Heart right ventricle (tissue), 16 donors: ENCODE data around the gene RPS3. TPM values are rescaled to one million over a fixed set of nuclear protein-coding genes. Genes with fewer than 3 reads are reported as not detected.

Experiments used
- ATAC-seq, 8 donors: fragments of 200-7000 bp; cut with Tn5 transposase; one replicate each; pipeline ENCODE4 v1.9.1; 2020; ENCODE audit warnings: mild to moderate bottlenecking in 8 of 8, moderate library complexity in 8 of 8, moderate number of reproducible peaks in 1 of 8
- DNase-seq, 2 donors: peaks; one replicate each; pipeline ENCODE4 v3.0.0-alpha.2; 2020
- H3K27ac ChIP-seq, 10 donors: fragments of 200-600 bp; sonication (generic) in 2 of 10; one replicate each; pipeline versions ENCODE4 v1.5.0 to v1.8.0; 2020 to 2022; ENCODE audit warnings: mild to moderate bottlenecking in 3 of 10
- H3K27me3 ChIP-seq, 7 donors: fragments of 200-600 bp; one replicate each; pipeline ENCODE4 v1.8.0; 2021 to 2022; ENCODE audit warnings: mild to moderate bottlenecking in 2 of 7
- H3K36me3 ChIP-seq, 9 donors: fragments of 200-600 bp; sonication (generic) in 1 of 9; one replicate each; pipeline versions ENCODE4 v1.5.0 to v1.8.0; 2020 to 2022; ENCODE audit warnings: mild to moderate bottlenecking in 2 of 9
- H3K4me1 ChIP-seq, 9 donors: fragments of 200-600 bp; sonication (generic) in 1 of 9; one replicate each; pipeline versions ENCODE4 v1.5.0 to v1.8.0; 2020 to 2022; ENCODE audit warnings: mild to moderate bottlenecking in 4 of 9
- H3K4me3 ChIP-seq, 10 donors: fragments of 200-600 bp; sonication (generic) in 2 of 10; one replicate each; pipeline versions ENCODE4 v1.5.0 to v1.8.0; 2020 to 2022; ENCODE audit warnings: mild to moderate bottlenecking in 7 of 10, moderate library complexity in 2 of 10
- H3K9me3 ChIP-seq, 11 donors: fragments of 200-600 bp in 10 of 11; sonication (generic) in 2 of 11; one replicate each; pipeline versions ENCODE4 v1.5.0 to v1.8.0; 2013 to 2022; ENCODE audit warnings: mild to moderate bottlenecking in 2 of 11, control low read depth in 1 of 11, moderate library complexity in 1 of 11
- CTCF ChIP-seq, 9 donors: fragments of 200-600 bp; sonication (generic) in 2 of 9; IDR thresholded peaks; one replicate each; pipeline versions ENCODE4 v1.5.0 to v1.8.0; 2021 to 2022; ENCODE audit warnings: antibody characterized with exemption in 9 of 9, mild to moderate bottlenecking in 5 of 9, moderate library complexity in 1 of 9
- WGBS, 2 donors: extraction: QIAGEN DNeasy Blood & Tissue Kit; methylation state at CpG; one replicate each; pipeline ENCODE4 v1.1.7; 2013; ENCODE audit warnings: inconsistent platforms in 1 of 2; 5-methylcytosine and 5-hydroxymethylcytosine counted together
- intact Hi-C, 10 donors: fragments of 100-400 bp; cut with DNase I; formaldehyde crosslinking; loops; one replicate each; pipeline versions ENCODE4 v1.11.1 to v1.14.2; 2022
- polyA plus RNA-seq, 2 donors: library from polyadenylated mRNA; stranded (reverse); fragments of 200-250 nt; gene quantifications; one replicate each; pipeline ENCODE4 v1.2.3, GENCODE V29; 2013
- total RNA-seq, 10 donors: library from RNA; stranded (reverse); fragmentation: NEBNext Ultra II Directional in 3 of 10; extraction: Animal tissue kit (Norgen Biotek cat#: 25700) in 3 of 10; gene quantifications; one replicate each; pipeline versions ENCODE4 v1.2.1 to v1.2.4, GENCODE V29; 2021 to 2023
- donor health status: Arrhythmogenic right ventricular cardiomyopathy.
- donor health status: ischemic (EF 13 %, LVEDD 7.1; RV severe dilation, severe dysfunction).
- donor health status: healthy with polysubstance abuse.
- donor health status: DM: no; HTN: yes; CAD: no.
- donor health status: DM: no; HTN: no; CAD: no.
- donor health status: ischemic (EF 25% LVEDD 6.9; RV normal size, moderate dysfunction).
- donor health status: ischemic (EF 25% LVEDD 5.7; RV mildly dilated, moderate dysfunction).
- donor health status: healthy.
- donor health status: DM: yes; HTN: yes; CAD: no.
- donor health status: Ischemic cardiomyopathy.
- donor health status: ischemic (EF 35%, LVEDD 5.7; RV mildly dilated, moderate dysfunction).
- donor health status: nonischemic (EF 11% LVEDD 7.7; RV severe dilation, severe dysfunction).
- donor health status: DM: yes; HTN: yes; CAD: no.
- donor health status: PGD.
- donor health status: ischemic (EF 29% LVEDD 5.4; RV normal size, mild dysfunction).
- donor health status: nonischemic (EF 23%, LVEDD 6.1; RV moderate dilation, normal function).

RPS3 gene
- total and polyA plus RNA-seq, 12 donors, result 698 to 1,945 (median 939) TPM

- peaks cover 0 to 54% (median 30%) of the 10 kb centered on the region in 7 donors for H3K27me3 ChIP-seq
Observed at GRCh38 chr11:75431533-75432525, 32.5 kb downstream of the RPS3 start.

GRCh38 chr11:75432911-75433321 is 33.6 kb downstream of the RPS3 start, which contains the start of gene KLHL35:
Gene KLHL35, minus strand, starts transcription at chr11:75433203. Its CDS starts 2,574 bp downstream, at chr11:75430629.
- H3K9me3 ChIP-seq, result peaks cover 0 to 6% (median 0%) of the 10 kb centered on the region in 11 donors
- intact Hi-C loops, result no loop called here
- peaks cover 3 to 31% (median 8%) of the 10 kb centered on the region in 9 donors for H3K4me1 ChIP-seq
- peaks cover 0 to 7% (median 0%) of the 10 kb centered on the region in 9 donors for H3K36me3 ChIP-seq
- ATAC-seq (no peak), DNase-seq (no peak)
- no peak within 1 kb of the TSS for H3K4me3 ChIP-seq
- whole genome bisulfite sequencing, 2 donors, result 16 to 23% methylated on average over 14 of the region's 14 CpGs
- no peak for TF ChIP-seq CTCF (IDR thresholded peaks at IDR 0.05)
- H3K27ac ChIP-seq, result no peak within 1 kb of the TSS
- H3K27me3 ChIP-seq, result peaks cover 0 to 54% (median 30%) of the 10 kb centered on the region in 7 donors

More at GRCh38 chr11:75431533-75432525, 32.5 kb downstream of the RPS3 start:
- ATAC-seq (no peak), DNase-seq (no peak)
- H3K4me1 ChIP-seq, result peaks cover 3 to 35% (median 12%) of the 10 kb centered on the region in 9 donors
- H3K27ac ChIP-seq, result no peak overlapping the region
- no peak for TF ChIP-seq CTCF (IDR thresholded peaks at IDR 0.05)
- intact Hi-C loops, result no loop called here
- peaks cover 0 to 6% (median 0%) of the 10 kb centered on the region in 11 donors for H3K9me3 ChIP-seq
- WGBS, 2 donors, result 52 to 57% methylated on average over 16 of the region's 16 CpGs
- peaks cover 0 to 6% (median 0%) of the 10 kb centered on the region in 9 donors for H3K36me3 ChIP-seq
- no peak overlapping the region for H3K4me3 ChIP-seq

GRCh38 chr11:75433443-75433842 is 34.1 kb downstream of the RPS3 start:
- WGBS, 2 donors, result 73 to 77% methylated on average over 6 of the region's 6 CpGs
- no peak for TF ChIP-seq CTCF (IDR thresholded peaks at IDR 0.05)
- DNase-seq (no peak), ATAC-seq (no peak)
- intact Hi-C loops, result no loop called here
- H3K36me3 ChIP-seq, result peaks cover 0 to 7% (median 0%) of the 10 kb centered on the region in 9 donors
- H3K27ac ChIP-seq, result no peak overlapping the region
- peaks cover 3 to 27% (median 8%) of the 10 kb centered on the region in 9 donors for H3K4me1 ChIP-seq
- H3K4me3 ChIP-seq, result no peak overlapping the region
- H3K9me3 ChIP-seq, result peaks cover 0 to 6% (median 0%) of the 10 kb centered on the region in 11 donors
- H3K27me3 ChIP-seq, result peaks cover 0 to 51% (median 30%) of the 10 kb centered on the region in 7 donors

GRCh38 chr11:75434051-75434450 is 34.7 kb downstream of the RPS3 start:
- Histone ChIP-seq H3K36me3 (peaks cover 0 to 7% (median 0%) of the 10 kb centered on the region in 9 donors), H3K27ac (no peak overlapping the region), H3K4me1 (peaks cover 3 to 21% (median 7%) of the 10 kb centered on the region in 9 donors), H3K27me3 (peaks cover 0 to 45% (median 29%) of the 10 kb centered on the region in 7 donors), H3K9me3 (peaks cover 0 to 6% (median 0%) of the 10 kb centered on the region in 11 donors), H3K4me3 (no peak overlapping the region)
- ATAC-seq, result no peak
- TF ChIP-seq CTCF (IDR thresholded peaks at IDR 0.05), result no peak
- WGBS, 2 donors, result 91 to 98% methylated on average over 4 of the region's 4 CpGs
- intact Hi-C loops, result no loop called here
- DNase-seq, result no peak
